WTC11 (cell line): ENCODE results near the gene ARID1A. TPM values are rescaled to one million over a fixed set of nuclear protein-coding genes. Genes with fewer than 3 reads are reported as not detected.

ENCODE experiments used
- AFF4 ChIP-seq: sonication (generic); formaldehyde crosslinking; IDR thresholded peaks from 2 replicates; pipeline ENCODE4 v1.8.1; 2023; ENCODE audit warnings: mild to moderate bottlenecking, missing genetic modification reagents, borderline replicate concordance
- CBFB ChIP-seq: sonication (generic); formaldehyde crosslinking; IDR thresholded peaks from 2 replicates; pipeline ENCODE4 v1.8.1; 2022; ENCODE audit warnings: mild to moderate bottlenecking, low read depth, missing genetic modification reagents
- CREB1 ChIP-seq: sonication (generic); formaldehyde crosslinking; IDR thresholded peaks from 2 replicates; pipeline ENCODE4 v1.8.0; 2023; ENCODE audit warnings: mild to moderate bottlenecking, missing genetic modification reagents
- E2F1 ChIP-seq: sonication (generic); formaldehyde crosslinking; IDR thresholded peaks from 2 replicates; pipeline ENCODE4 v1.8.0; 2022; ENCODE audit warnings: mild to moderate bottlenecking, missing genetic modification reagents
- E2F4 ChIP-seq: sonication (generic); formaldehyde crosslinking; IDR thresholded peaks from 2 replicates; pipeline ENCODE4 v1.8.1; 2022; ENCODE audit warnings: low read depth, mild to moderate bottlenecking, moderate library complexity, missing genetic modification reagents, borderline replicate concordance
- ESRRA ChIP-seq: sonication (generic); formaldehyde crosslinking; IDR thresholded peaks from 2 replicates; pipeline ENCODE4 v1.8.1; 2022; ENCODE audit warnings: mild to moderate bottlenecking, missing genetic modification reagents, borderline replicate concordance
- FOXK1 ChIP-seq: sonication (generic); formaldehyde crosslinking; IDR thresholded peaks from 2 replicates; pipeline ENCODE4 v1.8.0; 2022; ENCODE audit warnings: mild to moderate bottlenecking, moderate library complexity, missing genetic modification reagents
- GABPB1 ChIP-seq: sonication (generic); formaldehyde crosslinking; IDR thresholded peaks from 2 replicates; pipeline ENCODE4 v1.8.1; 2023; ENCODE audit warnings: mild to moderate bottlenecking, missing genetic modification reagents
- JAZF1 ChIP-seq: fragments of 250-450 bp; sonication (Bioruptor Pico); IDR thresholded peaks from 2 replicates; pipeline ENCODE4 v1.9.0; 2021; ENCODE audit warnings: moderate library complexity, mild to moderate bottlenecking, inconsistent platforms
- KAT7 ChIP-seq: sonication (generic); formaldehyde crosslinking; IDR thresholded peaks from 2 replicates; pipeline ENCODE4 v1.8.1; 2023; ENCODE audit warnings: missing genetic modification reagents, mild to moderate bottlenecking, borderline replicate concordance
- NFATC4 ChIP-seq: fragments of 250-450 bp; sonication (Bioruptor Pico); IDR thresholded peaks from 2 replicates; pipeline ENCODE4 v1.9.0; 2021; ENCODE audit warnings: mild to moderate bottlenecking
- NFE2L1 ChIP-seq: sonication (generic); formaldehyde crosslinking; IDR thresholded peaks from 2 replicates; pipeline ENCODE4 v1.8.1; 2023; ENCODE audit warnings: missing genetic modification reagents
- RELA ChIP-seq: sonication (generic); formaldehyde crosslinking; IDR thresholded peaks from 2 replicates; pipeline ENCODE4 v1.8.1; 2022; ENCODE audit warnings: missing genetic modification reagents, mild to moderate bottlenecking, borderline replicate concordance
- SP1 ChIP-seq: sonication (generic); formaldehyde crosslinking; conservative IDR thresholded peaks from 2 replicates; pipeline ENCODE4 v1.8.1; 2022; ENCODE audit warnings: missing genetic modification reagents
- TEAD4 ChIP-seq: sonication (generic); formaldehyde crosslinking; IDR thresholded peaks from 2 replicates; pipeline ENCODE4 v1.8.0; 2022; ENCODE audit warnings: mild to moderate bottlenecking, missing genetic modification reagents
- ZNF121 ChIP-seq: sonication (generic); formaldehyde crosslinking; IDR thresholded peaks from 2 replicates; pipeline ENCODE4 v1.8.0; 2023; ENCODE audit warnings: missing genetic modification reagents
- ZNF138 ChIP-seq: sonication (generic); formaldehyde crosslinking; conservative IDR thresholded peaks from 2 replicates; pipeline ENCODE4 v1.8.1; 2022; ENCODE audit warnings: mild to moderate bottlenecking, moderate library complexity, missing genetic modification reagents
- ZNF219 ChIP-seq: sonication (generic); formaldehyde crosslinking; IDR thresholded peaks from 2 replicates; pipeline ENCODE4 v1.8.0; 2023; ENCODE audit warnings: missing genetic modification reagents, mild to moderate bottlenecking, borderline replicate concordance
- ZNF317 ChIP-seq: sonication (generic); formaldehyde crosslinking; IDR thresholded peaks from 2 replicates; pipeline ENCODE4 v1.8.1; 2023; ENCODE audit warnings: low read depth, mild to moderate bottlenecking, moderate library complexity, missing genetic modification reagents, borderline replicate concordance
- ZNF396 ChIP-seq: fragments of 250-450 bp; sonication (Bioruptor Pico); IDR thresholded peaks from 2 replicates; pipeline ENCODE4 v1.8.0; 2021; ENCODE audit warnings: mild to moderate bottlenecking, moderate library complexity, borderline replicate concordance
- ZNF532 ChIP-seq: fragments of 250-450 bp; sonication (Bioruptor Pico); IDR thresholded peaks from 2 replicates; pipeline ENCODE4 v1.9.0; 2021; ENCODE audit warnings: mild to moderate bottlenecking, borderline replicate concordance
- ZNF671 ChIP-seq: fragments of 250-450 bp; sonication (Bioruptor Pico); IDR thresholded peaks from 2 replicates; pipeline ENCODE4 v1.8.0; 2021; ENCODE audit warnings: mild to moderate bottlenecking
- total RNA-seq: library from RNA; stranded (reverse); gene quantifications from 3 replicates; pipeline ENCODE4 v1.2.3, GENCODE V29; 2021
- TF ChIP-seq, protein P1 (sequence below): sonication (generic); formaldehyde crosslinking; IDR thresholded peaks from 2 replicates; pipeline ENCODE4 v1.8.1; 2023; ENCODE audit warnings: mild to moderate bottlenecking, missing genetic modification reagents, moderate library complexity
- TF ChIP-seq, protein P2 (sequence below): sonication (generic); formaldehyde crosslinking; conservative IDR thresholded peaks from 2 replicates; pipeline ENCODE4 v1.8.1; 2023; ENCODE audit warnings: mild to moderate bottlenecking, low read depth, missing genetic modification reagents, moderate library complexity

ARID1A gene
- total RNA-seq, 1 experiment from 2014 or later, result 98.0 TPM

DNA sequence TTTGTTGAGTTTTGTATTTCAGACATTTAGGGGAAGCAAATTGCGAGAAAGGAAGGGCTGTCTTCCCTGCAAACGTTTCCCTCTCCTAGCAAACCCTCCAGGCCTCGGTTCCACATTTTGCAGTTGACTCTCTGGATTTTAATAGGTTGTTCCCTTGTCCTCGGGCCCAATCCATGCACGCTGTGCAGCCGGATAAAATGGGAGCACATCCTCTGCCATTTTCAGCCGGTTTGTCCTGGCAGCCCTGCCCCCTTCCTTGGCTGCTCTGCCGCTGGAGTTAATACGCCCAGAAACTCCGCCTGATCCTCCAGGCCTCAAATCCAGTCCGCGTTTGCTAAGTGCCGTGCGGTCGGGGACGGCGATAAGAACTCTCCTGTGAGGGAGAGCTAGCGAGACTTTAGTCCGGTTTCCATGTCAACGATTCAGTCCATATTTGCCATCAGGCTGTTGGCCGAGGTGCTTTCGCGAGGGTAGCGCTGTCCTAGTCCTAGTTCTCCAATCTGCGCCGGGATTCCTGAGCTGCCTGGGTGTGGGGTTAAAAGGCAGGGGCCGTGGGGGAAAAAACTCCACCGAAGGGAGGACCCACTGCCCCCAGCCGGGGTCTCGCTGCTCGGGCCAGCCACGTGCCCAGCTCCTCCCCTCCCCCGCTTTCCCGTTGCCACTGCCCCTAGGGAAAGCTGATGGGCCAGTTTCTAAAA lies 2.9 kb upstream of the ARID1A start (continued):
- TF ChIP-seq, protein P1, sequence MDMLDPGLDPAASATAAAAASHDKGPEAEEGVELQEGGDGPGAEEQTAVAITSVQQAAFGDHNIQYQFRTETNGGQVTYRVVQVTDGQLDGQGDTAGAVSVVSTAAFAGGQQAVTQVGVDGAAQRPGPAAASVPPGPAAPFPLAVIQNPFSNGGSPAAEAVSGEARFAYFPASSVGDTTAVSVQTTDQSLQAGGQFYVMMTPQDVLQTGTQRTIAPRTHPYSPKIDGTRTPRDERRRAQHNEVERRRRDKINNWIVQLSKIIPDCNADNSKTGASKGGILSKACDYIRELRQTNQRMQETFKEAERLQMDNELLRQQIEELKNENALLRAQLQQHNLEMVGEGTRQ (CRISPR knock-in tag), result no peak
- TF ChIP-seq ZNF532 (CRISPR knock-in tag), result no peak
- TF ChIP-seq ZNF121 (CRISPR knock-in tag), result peak; percentile 99
- TF ChIP-seq ZNF317 (CRISPR knock-in tag), result no peak
- no peak for TF ChIP-seq ZNF396
- no peak for TF ChIP-seq AFF4 (CRISPR knock-in tag)
- TF ChIP-seq JAZF1 (CRISPR knock-in tag), result no peak
- TF ChIP-seq ZNF219 (CRISPR knock-in tag), result no peak
- no peak for TF ChIP-seq RELA
- peak; percentile 6; the same call in 1 of the 2 replicates for TF ChIP-seq TEAD4
- peak; percentile 73 for TF ChIP-seq SP1
- no peak for TF ChIP-seq NFE2L1 (CRISPR knock-in tag)
- TF ChIP-seq CREB1 (CRISPR knock-in tag), result no peak
- TF ChIP-seq, protein P2, sequence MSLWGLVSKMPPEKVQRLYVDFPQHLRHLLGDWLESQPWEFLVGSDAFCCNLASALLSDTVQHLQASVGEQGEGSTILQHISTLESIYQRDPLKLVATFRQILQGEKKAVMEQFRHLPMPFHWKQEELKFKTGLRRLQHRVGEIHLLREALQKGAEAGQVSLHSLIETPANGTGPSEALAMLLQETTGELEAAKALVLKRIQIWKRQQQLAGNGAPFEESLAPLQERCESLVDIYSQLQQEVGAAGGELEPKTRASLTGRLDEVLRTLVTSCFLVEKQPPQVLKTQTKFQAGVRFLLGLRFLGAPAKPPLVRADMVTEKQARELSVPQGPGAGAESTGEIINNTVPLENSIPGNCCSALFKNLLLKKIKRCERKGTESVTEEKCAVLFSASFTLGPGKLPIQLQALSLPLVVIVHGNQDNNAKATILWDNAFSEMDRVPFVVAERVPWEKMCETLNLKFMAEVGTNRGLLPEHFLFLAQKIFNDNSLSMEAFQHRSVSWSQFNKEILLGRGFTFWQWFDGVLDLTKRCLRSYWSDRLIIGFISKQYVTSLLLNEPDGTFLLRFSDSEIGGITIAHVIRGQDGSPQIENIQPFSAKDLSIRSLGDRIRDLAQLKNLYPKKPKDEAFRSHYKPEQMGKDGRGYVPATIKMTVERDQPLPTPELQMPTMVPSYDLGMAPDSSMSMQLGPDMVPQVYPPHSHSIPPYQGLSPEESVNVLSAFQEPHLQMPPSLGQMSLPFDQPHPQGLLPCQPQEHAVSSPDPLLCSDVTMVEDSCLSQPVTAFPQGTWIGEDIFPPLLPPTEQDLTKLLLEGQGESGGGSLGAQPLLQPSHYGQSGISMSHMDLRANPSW, result no peak
- TF ChIP-seq NFATC4 (CRISPR knock-in tag), result no peak
- TF ChIP-seq E2F4 (CRISPR knock-in tag), result no peak
- no peak for TF ChIP-seq ZNF671 (CRISPR knock-in tag)
- peak; percentile 65; the same call in 1 of the 2 replicates for TF ChIP-seq FOXK1 (CRISPR knock-in tag)
- peak; percentile 61 for TF ChIP-seq GABPB1 (CRISPR knock-in tag)
- no peak for TF ChIP-seq ZNF138 (CRISPR knock-in tag)
- no peak for TF ChIP-seq CBFB (CRISPR knock-in tag)
- TF ChIP-seq E2F1 (CRISPR knock-in tag), result no peak
- TF ChIP-seq KAT7, result no peak
- TF ChIP-seq ESRRA (CRISPR knock-in tag), result 0 out of 2 replicates have a peak, but pooled peaks have one; percentile 32
